TTC549 (cell line): ENCODE data around the gene ZBTB45.

ENCODE experiments used
- FAIRE-seq: peaks from 2 replicates; lab custom pipeline; 2012; peaks lifted over from hg19 to GRCh38; lab: Jason Lieb, UNC

Gene ZBTB45

DNA sequence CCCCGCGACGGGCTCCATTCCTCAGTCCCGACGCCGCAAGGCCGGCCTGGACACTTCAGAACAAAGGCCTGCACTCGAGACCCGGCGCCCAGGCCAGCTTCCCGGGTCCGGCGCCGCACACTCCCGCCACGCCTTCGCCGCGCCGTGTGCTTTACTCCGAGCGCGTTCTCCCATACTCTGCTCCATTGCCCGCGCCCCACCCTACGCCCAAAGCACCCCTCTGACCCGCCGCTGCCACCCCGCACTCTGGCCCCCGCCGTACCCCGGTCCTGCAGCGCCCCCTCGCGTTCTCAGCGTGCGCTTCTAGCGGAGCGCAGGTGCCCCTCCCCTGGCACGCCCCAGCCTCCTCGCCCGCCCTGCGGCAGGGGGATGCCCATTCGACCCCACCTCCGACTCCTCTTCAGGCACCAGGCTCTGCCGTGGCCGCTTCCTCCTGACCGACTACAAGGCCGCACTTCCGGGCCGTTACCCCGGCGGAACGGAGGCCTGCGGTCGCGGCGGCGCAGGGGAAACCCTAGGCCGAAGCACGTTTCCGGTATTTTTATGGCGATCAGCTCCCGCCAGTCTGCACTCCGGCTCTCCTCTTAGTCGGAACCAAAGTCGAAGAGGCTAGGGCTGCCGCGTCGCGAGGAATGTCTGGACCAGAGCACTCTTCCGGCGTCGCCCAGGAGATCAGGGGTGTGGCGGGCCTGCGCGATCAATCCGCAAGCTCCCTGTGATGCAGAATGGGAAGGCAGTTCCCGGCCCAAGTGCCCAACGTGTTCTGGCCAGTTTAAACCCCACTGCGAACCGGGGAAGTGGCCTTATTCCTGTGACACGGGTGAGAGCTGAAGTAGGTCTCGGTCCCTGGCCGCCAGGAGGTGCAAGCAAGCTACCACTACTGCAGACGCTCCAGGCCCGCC is at the start of gene ZBTB45:
ZBTB45 (minus strand) TSS at position 456 of the 902 bp plus-strand sequence. CDS start 2,137 bp downstream, outside the sequence.
- FAIRE-seq = no peak

DNA sequence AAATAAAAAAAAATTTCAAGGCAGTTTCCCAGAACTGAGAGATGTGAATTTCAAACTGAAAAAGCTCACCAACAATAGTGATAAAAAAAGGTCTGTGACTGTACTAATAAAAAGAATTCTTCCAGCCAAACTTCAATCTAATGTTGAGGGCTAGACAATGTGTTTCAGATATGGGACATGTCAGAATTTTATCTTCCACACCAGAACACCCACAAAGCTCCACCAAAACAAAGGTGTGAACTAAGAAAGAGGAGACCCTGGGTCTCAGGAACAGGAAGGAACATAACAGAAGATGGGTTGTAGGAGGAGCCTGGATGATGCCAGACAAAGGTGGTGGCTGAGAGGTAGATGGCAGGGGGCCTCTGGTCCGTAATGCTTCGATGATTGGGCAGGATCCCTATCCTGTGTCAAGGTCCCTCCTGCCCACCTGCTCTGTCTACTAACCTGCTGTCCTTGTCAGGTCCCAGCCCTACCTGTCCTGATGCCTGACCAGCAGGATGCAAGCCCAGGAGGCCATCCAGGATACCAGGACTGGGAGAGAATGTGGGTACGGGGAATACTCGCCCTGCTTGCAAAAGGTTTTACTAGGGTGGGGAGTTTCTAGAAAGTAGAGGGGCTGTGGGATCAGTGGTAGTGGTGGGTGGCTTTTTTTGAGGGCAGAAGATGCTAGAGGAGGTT is 49.0 kb upstream of the ZBTB45 start:
- no peak for FAIRE-seq

GRCh38 chr19:58566989-58567388 is 47.4 kb upstream of the ZBTB45 start:
- no peak for FAIRE-seq

DNA sequence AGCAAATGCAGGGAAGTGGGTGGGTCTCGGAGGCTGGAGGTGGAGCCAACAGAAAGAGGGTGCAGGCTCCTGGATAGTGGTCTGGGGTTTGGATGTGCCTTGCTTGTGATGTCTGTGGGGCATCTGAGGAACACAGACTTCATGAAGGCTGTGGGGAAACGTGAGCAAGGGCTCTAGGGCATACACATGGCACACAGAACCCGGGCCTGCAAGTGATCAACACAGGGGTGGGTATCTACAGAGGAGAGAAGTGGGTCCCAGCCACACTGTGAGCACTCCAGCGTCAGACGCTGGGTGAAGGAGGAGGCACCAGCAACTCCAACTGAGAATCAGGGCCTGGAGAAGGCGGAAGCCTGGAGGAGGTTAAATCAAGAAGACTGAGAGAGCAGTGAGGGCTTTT is 44.2 kb upstream of the ZBTB45 start:
- FAIRE-seq = no peak

DNA sequence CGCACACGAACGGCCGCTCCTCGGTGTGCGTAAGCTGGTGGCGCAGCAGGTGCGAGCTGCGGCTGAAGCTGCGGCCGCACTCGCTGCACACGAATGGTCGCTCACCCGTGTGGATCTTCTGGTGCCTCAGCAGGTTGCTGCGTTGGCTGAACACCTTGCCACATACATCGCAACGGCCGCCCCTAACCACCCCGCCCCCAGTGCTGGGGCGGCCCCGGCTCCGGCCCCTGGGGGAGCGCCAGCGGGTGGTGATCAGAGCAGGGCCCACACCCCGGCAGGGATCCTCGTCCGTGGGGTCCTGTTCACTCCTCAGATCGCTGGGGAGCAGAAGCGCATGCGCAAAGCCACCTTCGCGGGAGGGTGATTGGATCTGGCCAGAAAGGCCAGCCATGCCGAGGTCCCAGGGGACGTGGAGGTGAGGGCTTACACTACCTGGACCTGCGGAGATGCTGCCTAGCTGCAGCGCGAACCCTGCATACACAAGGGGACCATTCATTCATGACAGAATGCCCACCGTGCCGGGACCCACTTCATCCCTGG is 43.5 kb upstream of the ZBTB45 start:
- FAIRE-seq = no peak

DNA sequence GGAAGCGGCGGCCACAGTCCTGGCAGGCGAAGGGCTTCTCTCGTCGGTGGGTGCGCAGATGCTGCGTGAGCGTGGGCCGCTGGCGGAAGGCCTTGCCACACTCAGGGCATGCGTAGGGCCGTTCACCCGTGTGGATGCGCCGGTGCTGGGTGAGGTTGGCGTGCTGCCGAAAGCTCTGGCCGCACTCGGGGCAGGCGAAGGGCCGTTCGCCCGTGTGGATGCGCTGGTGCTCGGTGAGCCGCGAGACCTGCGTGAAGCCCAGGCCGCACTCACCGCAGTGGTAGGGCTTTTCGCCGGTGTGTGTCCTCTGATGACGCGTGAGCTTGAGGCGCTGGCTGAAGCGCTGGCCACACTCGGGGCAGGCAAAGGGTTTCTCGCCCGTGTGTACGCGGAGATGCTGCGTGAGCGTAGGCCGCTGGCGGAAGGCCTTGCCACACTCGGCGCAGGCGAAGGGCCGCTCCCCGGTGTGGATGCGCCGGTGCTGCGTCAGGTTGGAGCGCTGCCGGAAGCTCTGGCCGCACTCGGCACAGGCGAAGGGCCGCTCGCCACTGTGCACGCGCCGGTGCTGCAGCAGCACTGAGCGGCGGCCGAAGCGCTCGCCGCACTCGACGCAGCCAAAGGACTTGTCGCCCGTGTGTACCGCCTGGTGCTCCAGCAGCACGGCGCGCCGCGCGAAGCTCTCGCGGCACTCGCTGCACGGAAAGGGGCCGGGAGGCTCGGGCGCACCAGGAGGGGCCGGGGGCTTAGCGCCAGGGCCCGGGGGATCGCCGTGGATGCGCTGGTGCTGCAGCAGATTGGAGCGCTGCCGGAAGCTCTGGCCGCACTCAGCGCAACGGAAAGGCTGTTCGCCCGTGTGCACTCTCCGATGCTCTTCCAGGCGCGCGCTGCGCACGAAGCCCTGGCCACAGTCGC is 42.8 kb upstream of the ZBTB45 start:
- no peak for FAIRE-seq

DNA sequence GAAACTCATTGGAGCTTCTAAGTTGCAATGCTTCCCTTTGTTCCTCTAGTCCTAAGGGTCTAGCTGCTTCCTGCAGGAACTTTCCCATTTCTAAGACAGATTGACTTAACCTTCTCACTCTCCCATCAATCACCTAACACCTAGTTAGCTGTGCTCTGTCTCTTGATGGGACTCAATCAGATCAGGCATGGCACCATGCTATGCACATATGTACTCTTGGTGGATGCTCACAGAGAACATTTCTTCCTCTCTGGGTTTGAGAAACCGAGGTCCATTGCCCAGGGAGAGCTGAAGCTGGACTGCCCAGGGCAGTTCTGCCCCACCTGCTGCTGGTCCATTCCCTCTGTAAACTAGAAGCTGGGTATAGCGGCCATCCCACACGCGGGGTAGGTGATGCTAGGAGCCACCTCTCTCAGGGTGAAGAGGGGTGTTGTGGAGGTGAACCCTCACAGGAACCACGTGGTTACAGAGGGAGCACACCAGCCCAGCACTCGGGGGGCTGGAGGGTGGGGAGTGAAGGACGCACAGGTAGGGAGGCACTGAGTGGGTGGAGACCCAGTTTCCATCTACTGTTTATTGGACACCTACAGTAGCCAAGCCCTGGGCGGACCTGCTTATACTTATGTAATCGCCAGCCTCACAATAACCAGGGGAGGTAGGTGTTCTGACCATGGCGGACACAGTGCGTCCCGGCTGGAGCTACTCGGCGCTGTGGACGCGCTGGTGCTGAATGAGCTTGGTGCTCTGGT is 41.9 kb upstream of the ZBTB45 start:
- no peak for FAIRE-seq

- no peak for FAIRE-seq
These were observed 41.3 kb upstream of the ZBTB45 start for GRCh38 chr19:58560921-58561320.

GRCh38 chr19:58560007-58560887 is 40.6 kb upstream of the ZBTB45 start:
- no peak for FAIRE-seq

- FAIRE-seq = peak; percentile 68
These were observed 39.8 kb upstream of the ZBTB45 start for GRCh38 chr19:58559275-58560006.

GRCh38 chr19:58558623-58559274 is 39.1 kb upstream of the ZBTB45 start:
- peak; percentile 90 for FAIRE-seq

DNA sequence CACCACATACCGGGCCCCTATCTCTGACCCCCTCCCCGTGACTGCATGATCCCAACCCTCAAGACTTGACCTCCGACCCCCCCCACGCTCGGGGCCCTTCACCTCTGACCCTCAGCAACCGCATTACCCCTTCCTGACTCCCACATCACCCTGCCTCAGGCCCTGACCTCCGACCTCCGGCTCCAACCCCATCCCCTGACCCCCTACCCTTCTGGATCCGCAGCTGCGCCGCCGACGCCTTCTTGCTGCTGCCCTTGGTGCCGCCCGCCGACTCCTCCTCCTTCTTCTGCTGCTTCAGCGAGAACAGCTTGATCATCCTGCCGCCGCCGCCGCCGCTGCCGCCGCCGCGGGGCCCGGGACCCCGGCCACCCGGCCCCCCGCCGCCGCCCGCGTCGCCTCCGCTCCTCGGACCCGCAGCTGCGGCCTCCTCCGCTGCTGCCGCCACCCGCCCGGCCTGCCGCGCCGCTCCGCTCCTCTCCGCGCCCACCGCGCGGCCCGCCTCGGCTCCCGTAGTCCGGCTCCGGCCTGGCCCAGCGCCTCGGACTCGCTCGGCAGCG is 38.5 kb upstream of the ZBTB45 start, which contains the start of gene UBE2M:
UBE2M (minus strand) TSS at position 546 of the 557 bp plus-strand sequence; CDS start at position 316, 230 bp downstream.
- no peak for FAIRE-seq

DNA sequence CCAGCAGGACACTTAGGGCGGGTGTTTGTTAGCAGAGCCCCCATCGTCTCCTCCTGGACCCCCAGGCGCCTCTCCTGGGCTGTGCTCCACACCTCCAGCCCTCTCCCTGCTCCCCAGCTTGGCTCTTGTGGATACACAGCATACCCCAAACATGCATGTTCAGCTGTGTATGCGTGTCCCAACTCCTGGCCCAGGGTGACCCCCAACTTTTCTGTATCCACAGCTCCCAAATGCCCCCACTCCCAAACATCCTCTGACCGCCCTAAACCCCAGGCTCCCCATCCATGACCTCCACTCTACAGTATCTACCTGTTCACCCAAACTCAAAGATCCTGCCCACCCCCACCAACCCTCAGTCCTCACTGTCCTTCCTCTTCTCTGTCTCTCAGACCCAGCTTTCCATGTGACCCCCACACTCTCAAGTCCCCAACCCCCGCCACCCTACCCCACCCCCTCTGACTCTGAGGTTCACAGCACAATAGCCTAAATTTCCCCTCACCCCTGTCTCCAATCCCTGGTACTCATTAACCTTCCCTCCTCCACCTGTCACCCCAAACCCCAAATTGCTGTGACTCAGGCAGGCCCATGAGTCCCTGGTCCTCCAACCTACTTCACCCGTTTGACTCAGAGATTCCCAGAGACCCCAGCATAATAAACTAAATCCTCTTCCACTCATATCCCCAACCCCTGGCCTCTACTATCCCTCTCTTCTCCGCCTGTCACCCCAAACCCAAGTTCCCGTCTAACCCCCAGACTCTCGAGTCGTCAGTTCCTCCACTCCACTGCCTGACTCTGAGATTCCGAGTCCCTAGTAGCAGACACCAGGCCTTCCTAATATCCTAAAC is 37.8 kb upstream of the ZBTB45 start:
- FAIRE-seq = no peak

DNA sequence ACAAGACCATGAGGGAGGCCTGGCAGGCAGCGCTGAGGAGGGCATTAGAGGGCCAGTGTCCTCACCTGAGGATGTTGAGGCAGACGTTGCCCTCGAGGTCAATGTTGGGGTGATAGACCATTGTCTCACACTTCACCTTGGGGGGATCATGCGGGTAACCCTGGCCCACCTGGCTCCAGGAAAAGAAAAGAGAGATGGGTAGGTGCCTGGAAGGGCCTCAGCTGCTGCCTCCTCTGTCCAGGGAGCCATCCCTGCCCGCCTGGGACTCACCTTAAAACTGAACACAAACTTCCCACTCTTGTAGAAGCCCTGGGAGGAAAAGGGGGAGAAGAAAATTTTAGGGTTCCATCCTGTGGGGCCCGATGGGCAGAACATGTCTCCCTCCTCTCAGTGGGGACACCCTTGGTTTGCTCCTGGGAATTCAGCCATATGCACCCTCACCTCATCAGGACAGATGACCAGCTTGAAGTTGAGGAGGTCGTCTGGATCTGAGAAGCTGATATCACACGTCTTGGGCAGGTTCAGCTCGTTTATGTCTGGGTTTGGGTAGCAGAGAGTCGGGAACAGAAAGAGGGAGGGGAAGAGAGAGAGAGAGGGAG is 37.1 kb upstream of the ZBTB45 start:
- FAIRE-seq = no peak

GRCh38 chr19:58555920-58556621 is 36.5 kb upstream of the ZBTB45 start:
- no peak for FAIRE-seq

DNA sequence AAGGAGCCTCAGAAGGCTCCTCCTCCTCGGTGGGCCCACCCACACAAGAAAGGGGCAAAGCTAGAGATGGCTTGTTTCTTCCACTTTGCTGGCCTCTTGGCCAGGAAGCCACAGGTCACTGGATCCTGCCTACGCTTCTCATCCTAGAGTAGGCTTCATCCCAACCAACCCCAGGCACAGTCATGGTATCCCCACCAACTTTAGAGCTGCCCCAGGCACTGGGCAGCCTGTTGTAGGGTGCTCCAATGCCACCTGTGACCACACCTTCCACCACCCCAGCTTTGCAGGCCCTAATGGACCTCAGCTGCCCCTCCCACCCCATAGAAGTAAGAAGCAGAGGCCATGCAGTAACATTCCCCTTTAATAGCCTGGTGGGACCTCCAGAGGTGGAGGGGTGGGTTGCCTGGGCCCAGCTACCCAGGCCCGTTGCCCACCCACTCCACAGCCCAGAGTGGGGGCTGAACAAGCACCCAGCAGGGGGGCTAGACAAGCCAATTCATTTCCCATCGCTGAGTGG is 35.8 kb upstream of the ZBTB45 start:
- no peak for FAIRE-seq
